GM12891 (cell line): Measurements from ENCODE around the gene FAM47B. TPM values are rescaled to one million over a fixed set of nuclear protein-coding genes. Genes with fewer than 3 reads are reported as not detected.

Experiments
- DNase-seq: peaks from one replicate; pipeline ENCODE4 v3.0.0; 2011; ENCODE audit warnings: low spot score; ENCODE audit not compliant: insufficient read length
- FAIRE-seq: peaks from 2 replicates; lab custom pipeline; 2011; peaks lifted over from hg19 to GRCh38; lab: Jason Lieb, UNC
- PAX5 ChIP-seq: IDR thresholded peaks from 2 replicates; pipeline ENCODE4 v1.6.1; 2011; ENCODE audit warnings: low read length, moderate library complexity, mild to moderate bottlenecking; ENCODE audit not compliant: insufficient read depth, severe bottlenecking
- POLR2A ChIP-seq: IDR thresholded peaks from 2 replicates; pipeline ENCODE4 v1.6.1; 2011; ENCODE audit warnings: low read depth, low read length, control low read depth
- POLR2AphosphoS5 ChIP-seq: IDR thresholded peaks from 2 replicates; pipeline ENCODE4 v1.6.1; 2011; ENCODE audit warnings: low read depth, low read length, control low read depth
- POU2F2 ChIP-seq: IDR thresholded peaks from 2 replicates; pipeline ENCODE4 v1.6.1; 2011; ENCODE audit warnings: low read depth, mild to moderate bottlenecking, control low read depth, low read length, moderate library complexity
- SPI1 ChIP-seq: IDR thresholded peaks from 2 replicates; pipeline ENCODE4 v1.6.1; 2011; ENCODE audit warnings: low read depth, low read length, control low read depth
- TAF1 ChIP-seq: IDR thresholded peaks from 2 replicates; pipeline ENCODE4 v1.6.1; 2011; ENCODE audit warnings: low read depth, low read length, control low read depth
- polyA plus RNA-seq: library from polyadenylated mRNA; unstranded; fragments of >200 nt; gene quantifications from one replicate; pipeline ENCODE4 v1.2.1, GENCODE V29; 2012; ENCODE audit warnings: low read depth, missing spikeins, inconsistent platforms; ENCODE audit not compliant: missing spikeins

FAM47B gene
- not detected for polyA plus RNA-seq

GRCh38 chrX:34942496-34942895, at the start of gene FAM47B:
TSS of gene FAM47B (plus strand) at chrX:34942796. CDS start at chrX:34942832, 36 bp downstream.
- DNase-seq: no peak
- no peak for TF ChIP-seq POU2F2
- TF ChIP-seq SPI1: no peak
- TF ChIP-seq TAF1: no peak
- TF ChIP-seq PAX5: no peak
- no peak for TF ChIP-seq POLR2AphosphoS5
- TF ChIP-seq POLR2A: no peak
- FAIRE-seq: no peak

- DNase-seq (no peak), FAIRE-seq (no peak)
- no peak for TF ChIP-seq TAF1
- no peak for TF ChIP-seq POU2F2
- TF ChIP-seq POLR2AphosphoS5: no peak
- TF ChIP-seq POLR2A: no peak
- TF ChIP-seq SPI1: no peak
- TF ChIP-seq PAX5: no peak
Measured at GRCh38 chrX:34893741-34894140, 48.9 kb upstream of the FAM47B start.

GRCh38 chrX:34900691-34901090, 41.9 kb upstream of the FAM47B start:
- TF ChIP-seq TAF1: no peak
- no peak for TF ChIP-seq POU2F2
- no peak for TF ChIP-seq POLR2AphosphoS5
- no peak for DNase-seq
- FAIRE-seq: no peak

GRCh38 chrX:34901761-34902160, 40.8 kb upstream of the FAM47B start:
- no peak for FAIRE-seq
- DNase-seq: no peak
- TF ChIP-seq POLR2A: no peak
- no peak for TF ChIP-seq PAX5
- TF ChIP-seq POLR2AphosphoS5: no peak
- TF ChIP-seq POU2F2: no peak
- TF ChIP-seq TAF1: no peak
- TF ChIP-seq SPI1: no peak

- TF ChIP-seq POLR2A: no peak
- TF ChIP-seq POLR2AphosphoS5: no peak
- TF ChIP-seq SPI1: no peak
- TF ChIP-seq PAX5: no peak
- TF ChIP-seq TAF1: no peak
- TF ChIP-seq POU2F2: no peak
- DNase-seq: no peak
- no peak for FAIRE-seq
Measured at GRCh38 chrX:34903316-34903715, 39.3 kb upstream of the FAM47B start.

- DNase-seq (no peak), FAIRE-seq (no peak)
- TF ChIP-seq POU2F2 (no peak), PAX5 (no peak), POLR2A (no peak), TAF1 (no peak), SPI1 (no peak), POLR2AphosphoS5 (no peak)
Measured at GRCh38 chrX:34909151-34909550, 33.4 kb upstream of the FAM47B start.

GRCh38 chrX:34915463-34916225, 27.0 kb upstream of the FAM47B start:
- FAIRE-seq: no peak
- TF ChIP-seq TAF1 (no peak), POLR2A (no peak), PAX5 (no peak), SPI1 (no peak), POU2F2 (no peak), POLR2AphosphoS5 (no peak)
- no peak for DNase-seq

GRCh38 chrX:34917146-34917545, 25.4 kb upstream of the FAM47B start:
- no peak for FAIRE-seq
- no peak for DNase-seq
- TF ChIP-seq POLR2A: no peak
- no peak for TF ChIP-seq SPI1
- no peak for TF ChIP-seq PAX5
- TF ChIP-seq TAF1: no peak
- TF ChIP-seq POU2F2: no peak
- TF ChIP-seq POLR2AphosphoS5: no peak

GRCh38 chrX:34918091-34918736, 24.4 kb upstream of the FAM47B start:
- DNase-seq (no peak), FAIRE-seq (no peak)
- TF ChIP-seq TAF1 (no peak), POLR2A (no peak)

- no peak for TF ChIP-seq POLR2AphosphoS5
- no peak for TF ChIP-seq POLR2A
- TF ChIP-seq TAF1: no peak
- no peak for TF ChIP-seq SPI1
- TF ChIP-seq POU2F2: no peak
- TF ChIP-seq PAX5: no peak
- no peak for DNase-seq
- no peak for FAIRE-seq
Measured at GRCh38 chrX:34918856-34919255, 23.7 kb upstream of the FAM47B start.

GRCh38 chrX:34927866-34928265, 14.7 kb upstream of the FAM47B start:
- DNase-seq (no peak), FAIRE-seq (no peak)
- TF ChIP-seq PAX5 (no peak), POU2F2 (no peak), TAF1 (no peak), SPI1 (no peak), POLR2A (no peak), POLR2AphosphoS5 (no peak)
